ENCODE results near the gene TNFRSF13B.

GRCh38 chr17:16911141-16911937, 60.6 kb downstream of the TNFRSF13B start:
- no peak for TF ChIP-seq CTCF (IDR thresholded peaks at IDR 0.05)
- no peak for TF ChIP-seq POLR2AphosphoS5 (IDR thresholded peaks at IDR 0.05)
- TF ChIP-seq POLR2A (IDR thresholded peaks at IDR 0.05) = no peak
- no peak for TF ChIP-seq EP300 (IDR thresholded peaks at IDR 0.05)
